Activated CD4-positive, alpha-beta T cell treated with anti-CD3 and anti-CD28 coated beads, Interleukin-2, amount 10 ng/mL, durations not matched to agents 7 days and 5 days (primary cell): ENCODE results near the gene TAS2R7. TPM values are rescaled to one million over a fixed set of nuclear protein-coding genes. Genes with fewer than 3 reads are reported as not detected.

Source experiments
- CTCF ChIA-PET: fragments of 350-600 bp; sonication (Branson Sonifier 250); formaldehyde crosslinking; loops from one replicate; lab custom pipeline; 2021; ENCODE audit warnings: antibody characterized with exemption; lab: Charles Lee
- POLR2A ChIA-PET: fragments of 350-600 bp; sonication (Branson Sonifier 250); formaldehyde crosslinking; loops from one replicate; lab custom pipeline; 2021; ENCODE audit warnings: antibody characterized with exemption; lab: Charles Lee
- DNase-seq: peaks from one replicate; pipeline ENCODE4 v3.0.0-alpha.2; 2020
- H3K27ac Mint-ChIP-seq: one replicate; pipeline ENCODE4 v1.8.0; 2021; ENCODE audit warnings: mild to moderate bottlenecking, moderate library complexity, mixed read lengths
- H3K27me3 Mint-ChIP-seq: one replicate; pipeline ENCODE4 v1.8.0; 2021; ENCODE audit warnings: mixed read lengths
- H3K36me3 Mint-ChIP-seq: one replicate; pipeline ENCODE4 v1.8.0; 2021; ENCODE audit warnings: low read depth, mixed read lengths
- H3K4me1 Mint-ChIP-seq: one replicate; pipeline ENCODE4 v1.8.0; 2021; ENCODE audit warnings: mixed read lengths
- H3K4me3 Mint-ChIP-seq: one replicate; pipeline ENCODE4 v1.8.0; 2021; ENCODE audit warnings: mild to moderate bottlenecking, moderate library complexity, mixed read lengths
- H3K9me3 Mint-ChIP-seq: one replicate; pipeline ENCODE4 v1.8.0; 2021; ENCODE audit warnings: mixed read lengths
- total RNA-seq, 2 experiments: library from RNA; stranded (reverse); gene quantifications; one replicate each; pipeline ENCODE4 v1.2.3, GENCODE V29; 2021

The TAS2R7 gene
- total RNA-seq: not detected

GRCh38 chr12:10802587-10802986 lies at the start of gene TAS2R7:
Gene TAS2R7 (minus strand): TSS chr12:10802627. CDS start chr12:10802570, 57 bp downstream.
- POLR2A ChIA-PET: no interaction called here
- CTCF ChIA-PET: no interaction called here
- no peak within 1 kb of the TSS for H3K4me3 Mint-ChIP-seq
- no peaks in the 10 kb centered on the region for H3K9me3 Mint-ChIP-seq
- no peak within 1 kb of the TSS for H3K27ac Mint-ChIP-seq
- no peaks in the 10 kb centered on the region for H3K36me3 Mint-ChIP-seq
- no peaks in the 10 kb centered on the region for H3K4me1 Mint-ChIP-seq
- peaks cover 25% of the 10 kb centered on the region for H3K27me3 Mint-ChIP-seq
- no peak for DNase-seq

GRCh38 chr12:10851243-10851858 lies 48.9 kb upstream of the TAS2R7 start:
- peaks cover 26% of the 10 kb centered on the region for H3K9me3 Mint-ChIP-seq
- no peak for DNase-seq
- H3K27ac Mint-ChIP-seq: peak overlapping the region; percentile 32
- POLR2A ChIA-PET: no interaction called here
- no peak overlapping the region for H3K4me3 Mint-ChIP-seq
- no peaks in the 10 kb centered on the region for H3K27me3 Mint-ChIP-seq
- H3K4me1 Mint-ChIP-seq: peaks cover 43% of the 10 kb centered on the region
- H3K36me3 Mint-ChIP-seq: peaks cover 53% of the 10 kb centered on the region
- CTCF ChIA-PET: no interaction called here

- Mint-ChIP-seq H3K9me3 (peaks cover 16% of the 10 kb centered on the region), H3K4me3 (no peak within 1 kb of the TSS), H3K4me1 (peaks cover 43% of the 10 kb centered on the region), H3K27ac (peak within 1 kb of the TSS; percentile 76), H3K27me3 (no peaks in the 10 kb centered on the region), H3K36me3 (peaks cover 42% of the 10 kb centered on the region)
- CTCF ChIA-PET: no interaction called here
- POLR2A ChIA-PET: no interaction called here
- DNase-seq: peak; percentile 69
Observed at GRCh38 chr12:10849425-10849878, 47.0 kb upstream of the TAS2R7 start, which contains the start of gene PRR4. Gene PRR4 (minus strand): TSS chr12:10849475. CDS start chr12:10849437, 38 bp downstream.

GRCh38 chr12:10847744-10848143 lies 45.3 kb upstream of the TAS2R7 start:
- peaks cover 42% of the 10 kb centered on the region for H3K36me3 Mint-ChIP-seq
- no peaks in the 10 kb centered on the region for H3K27me3 Mint-ChIP-seq
- H3K4me3 Mint-ChIP-seq: no peak overlapping the region
- peaks cover 16% of the 10 kb centered on the region for H3K9me3 Mint-ChIP-seq
- ChIA-PET POLR2A (no interaction called here), CTCF (interaction anchor here (0.6 kb wide), 1 partner anchor 1824 kb away, joined by 3 read pairs; no protein-coding TSS in a partner anchor)
- no peak for DNase-seq
- peaks cover 43% of the 10 kb centered on the region for H3K4me1 Mint-ChIP-seq
- H3K27ac Mint-ChIP-seq: no peak overlapping the region

GRCh38 chr12:10842862-10843261 lies 40.4 kb upstream of the TAS2R7 start:
- Mint-ChIP-seq H3K27me3 (no peaks in the 10 kb centered on the region), H3K4me1 (peaks cover 2% of the 10 kb centered on the region), H3K9me3 (no peaks in the 10 kb centered on the region), H3K36me3 (peaks cover 18% of the 10 kb centered on the region), H3K27ac (no peak overlapping the region), H3K4me3 (no peak overlapping the region)
- ChIA-PET CTCF (no interaction called here), POLR2A (no interaction called here)
- no peak for DNase-seq

GRCh38 chr12:10838461-10838860 lies 36.0 kb upstream of the TAS2R7 start:
- no peak for DNase-seq
- Mint-ChIP-seq H3K27ac (no peak overlapping the region), H3K4me3 (no peak overlapping the region), H3K4me1 (no peaks in the 10 kb centered on the region), H3K27me3 (no peaks in the 10 kb centered on the region), H3K36me3 (peaks cover 7% of the 10 kb centered on the region), H3K9me3 (no peaks in the 10 kb centered on the region)
- ChIA-PET POLR2A (no interaction called here), CTCF (no interaction called here)

- H3K4me1 Mint-ChIP-seq: no peaks in the 10 kb centered on the region
- no peaks in the 10 kb centered on the region for H3K9me3 Mint-ChIP-seq
Observed at GRCh38 chr12:10829994-10830393, 27.6 kb upstream of the TAS2R7 start.

GRCh38 chr12:10826258-10826657 lies 23.8 kb upstream of the TAS2R7 start, which contains the start of gene TAS2R10:
Gene TAS2R10 (minus strand): TSS chr12:10826358. CDS start chr12:10826269, 89 bp downstream.
- CTCF ChIA-PET: no interaction called here

More at GRCh38 chr12:10829994-10830393, 27.6 kb upstream of the TAS2R7 start:
- Mint-ChIP-seq H3K36me3 (no peaks in the 10 kb centered on the region), H3K4me3 (no peak overlapping the region), H3K27ac (no peak overlapping the region), H3K27me3 (no peaks in the 10 kb centered on the region)
- CTCF ChIA-PET: no interaction called here
- POLR2A ChIA-PET: no interaction called here
- DNase-seq: no peak

GRCh38 chr12:10824957-10825356 lies 22.5 kb upstream of the TAS2R7 start:
- DNase-seq: no peak
- Mint-ChIP-seq H3K27ac (no peak overlapping the region), H3K4me3 (no peak overlapping the region), H3K9me3 (no peaks in the 10 kb centered on the region), H3K36me3 (no peaks in the 10 kb centered on the region), H3K4me1 (no peaks in the 10 kb centered on the region), H3K27me3 (no peaks in the 10 kb centered on the region)
- ChIA-PET CTCF (no interaction called here), POLR2A (no interaction called here)

More at GRCh38 chr12:10826258-10826657, 23.8 kb upstream of the TAS2R7 start, which contains the start of gene TAS2R10:
- H3K4me3 Mint-ChIP-seq: no peak within 1 kb of the TSS
- no peaks in the 10 kb centered on the region for H3K9me3 Mint-ChIP-seq
- H3K27me3 Mint-ChIP-seq: no peaks in the 10 kb centered on the region
- H3K4me1 Mint-ChIP-seq: no peaks in the 10 kb centered on the region
- no peak within 1 kb of the TSS for H3K27ac Mint-ChIP-seq
- no peaks in the 10 kb centered on the region for H3K36me3 Mint-ChIP-seq
- POLR2A ChIA-PET: no interaction called here
- no peak for DNase-seq

GRCh38 chr12:10811883-10812536 lies 9.6 kb upstream of the TAS2R7 start:
- Mint-ChIP-seq H3K4me3 (no peak overlapping the region), H3K9me3 (no peaks in the 10 kb centered on the region), H3K27ac (no peak overlapping the region), H3K36me3 (no peaks in the 10 kb centered on the region), H3K27me3 (peaks cover 38% of the 10 kb centered on the region), H3K4me1 (peaks cover 5% of the 10 kb centered on the region)
- no peak for DNase-seq
- ChIA-PET POLR2A (no interaction called here), CTCF (no interaction called here)

GRCh38 chr12:10810068-10810467 lies 7.6 kb upstream of the TAS2R7 start, which contains the start of gene TAS2R9:
Gene TAS2R9 (minus strand): TSS chr12:10810168. CDS start chr12:10810075, 93 bp downstream.
- peaks cover 5% of the 10 kb centered on the region for H3K4me1 Mint-ChIP-seq
- no peak within 1 kb of the TSS for H3K4me3 Mint-ChIP-seq
- no peak for DNase-seq
- ChIA-PET CTCF (no interaction called here), POLR2A (no interaction called here)
- no peak within 1 kb of the TSS for H3K27ac Mint-ChIP-seq
- peaks cover 39% of the 10 kb centered on the region for H3K27me3 Mint-ChIP-seq
- no peaks in the 10 kb centered on the region for H3K36me3 Mint-ChIP-seq
- no peaks in the 10 kb centered on the region for H3K9me3 Mint-ChIP-seq

- POLR2A ChIA-PET: no interaction called here
- peaks cover 3% of the 10 kb centered on the region for H3K4me1 Mint-ChIP-seq
Observed at GRCh38 chr12:10807186-10807585, 4.8 kb upstream of the TAS2R7 start, which contains the start of gene TAS2R8. Gene TAS2R8 (minus strand): TSS chr12:10807286. CDS start chr12:10806980, 306 bp downstream.

GRCh38 chr12:10801741-10802140 lies 686 bp downstream of the TAS2R7 start:
- ChIA-PET POLR2A (no interaction called here), CTCF (no interaction called here)
- Mint-ChIP-seq H3K9me3 (no peaks in the 10 kb centered on the region), H3K4me1 (no peaks in the 10 kb centered on the region), H3K27me3 (peaks cover 26% of the 10 kb centered on the region), H3K36me3 (no peaks in the 10 kb centered on the region), H3K4me3 (no peak overlapping the region), H3K27ac (no peak overlapping the region)
- no peak for DNase-seq

More at GRCh38 chr12:10807186-10807585, 4.8 kb upstream of the TAS2R7 start, which contains the start of gene TAS2R8:
- H3K9me3 Mint-ChIP-seq: no peaks in the 10 kb centered on the region
- no peak for DNase-seq
- H3K27ac Mint-ChIP-seq: no peak within 1 kb of the TSS
- H3K36me3 Mint-ChIP-seq: no peaks in the 10 kb centered on the region
- H3K4me3 Mint-ChIP-seq: no peak within 1 kb of the TSS
- CTCF ChIA-PET: no interaction called here
- H3K27me3 Mint-ChIP-seq: peaks cover 37% of the 10 kb centered on the region
